NB4 (cell line): ENCODE results near the gene LIX1L.

Source experiments
- DNase-seq: peaks from one replicate; pipeline ENCODE4 v3.0.0; 2010; ENCODE audit warnings: low read depth
- H3K4me3 ChIP-seq: one replicate; pipeline ENCODE4 v1.5.1; 2011; ENCODE audit warnings: mild to moderate bottlenecking, low read depth, low read length, moderate library complexity
- MYC ChIP-seq: IDR thresholded peaks from 2 replicates; pipeline ENCODE4 v1.6.1; 2011; ENCODE audit warnings: low read depth, low read length
- POLR2A ChIP-seq: IDR thresholded peaks from 2 replicates; pipeline ENCODE4 v1.6.1; 2011; ENCODE audit warnings: mild to moderate bottlenecking; ENCODE audit not compliant: insufficient read length; ENCODE audit errors: extremely low read depth
- TF ChIP-seq, protein P1 (sequence below): IDR thresholded peaks from 2 replicates; pipeline ENCODE4 v1.6.1; 2011; ENCODE audit warnings: low read depth, low read length
- TF ChIP-seq, protein P2 (sequence below): IDR thresholded peaks from one replicate; pipeline ENCODE4 v1.5.1; 2012; ENCODE audit warnings: low read depth, low read length

The LIX1L gene

DNA sequence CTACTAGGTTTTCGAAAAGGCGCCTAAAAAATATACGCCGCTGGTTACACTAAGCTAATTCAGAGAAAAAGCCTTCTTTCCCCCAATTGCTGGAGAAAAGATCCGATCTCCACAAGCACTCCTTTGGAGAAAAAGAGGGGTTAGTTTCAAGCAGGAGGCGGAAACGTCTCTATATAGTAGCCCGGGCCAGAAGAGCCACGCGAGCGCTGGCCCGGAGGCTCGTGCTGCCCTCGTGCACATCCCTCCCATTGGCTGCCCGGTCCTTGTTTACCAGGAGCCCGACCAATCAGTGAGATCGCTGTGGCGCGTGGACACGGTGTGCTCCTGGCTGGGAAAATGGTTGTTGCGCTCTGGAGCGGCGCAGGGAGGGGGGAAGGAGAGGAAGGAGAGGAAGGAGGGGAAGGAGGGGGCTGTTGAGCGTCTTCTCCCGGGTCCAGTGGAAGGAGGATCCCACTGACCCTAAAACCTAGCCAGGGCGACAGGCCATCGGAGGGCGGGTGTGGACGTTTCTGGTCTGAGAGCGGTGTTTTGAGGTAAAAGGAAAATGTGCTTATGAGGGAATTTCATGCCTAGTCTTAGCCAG lies 38.7 kb upstream of the LIX1L start, which contains the start of gene TXNIP:
Gene TXNIP (minus strand): TSS at position 147 of the 583 bp plus-strand sequence. CDS start 313 bp downstream, outside the sequence.
- peak within 1 kb of the TSS; percentile 99 for H3K4me3 ChIP-seq
- DNase-seq, result peak; percentile 99

DNA sequence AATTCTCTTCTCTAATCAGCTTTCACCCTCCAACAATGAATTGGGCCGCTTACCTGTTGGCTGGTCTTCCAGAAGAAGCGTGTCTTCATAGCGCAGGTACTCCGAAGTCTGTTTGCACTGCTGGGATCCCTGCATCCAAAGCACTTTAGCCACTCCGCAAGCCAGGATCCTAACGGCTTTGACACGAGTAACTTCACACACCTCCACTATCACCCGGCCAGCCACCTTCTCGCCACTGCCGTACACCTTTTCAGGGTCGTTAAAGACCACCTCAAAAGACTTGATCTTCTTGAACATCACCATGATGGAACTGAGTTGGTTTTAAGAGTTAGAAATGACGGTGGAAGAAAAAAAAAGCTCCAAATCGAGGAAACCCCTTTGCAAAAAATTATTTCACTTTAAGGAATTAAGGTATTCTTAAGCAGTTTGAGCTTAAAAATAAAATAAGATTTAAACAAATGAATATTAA lies 38.2 kb upstream of the LIX1L start:
- DNase-seq, result no peak
- H3K4me3 ChIP-seq, result peak overlapping the region; percentile 99
- TF ChIP-seq MYC (no peak), POLR2A (no peak)
- TF ChIP-seq, protein P1, sequence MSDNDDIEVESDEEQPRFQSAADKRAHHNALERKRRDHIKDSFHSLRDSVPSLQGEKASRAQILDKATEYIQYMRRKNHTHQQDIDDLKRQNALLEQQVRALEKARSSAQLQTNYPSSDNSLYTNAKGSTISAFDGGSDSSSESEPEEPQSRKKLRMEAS, result no peak
- TF ChIP-seq, protein P2, sequence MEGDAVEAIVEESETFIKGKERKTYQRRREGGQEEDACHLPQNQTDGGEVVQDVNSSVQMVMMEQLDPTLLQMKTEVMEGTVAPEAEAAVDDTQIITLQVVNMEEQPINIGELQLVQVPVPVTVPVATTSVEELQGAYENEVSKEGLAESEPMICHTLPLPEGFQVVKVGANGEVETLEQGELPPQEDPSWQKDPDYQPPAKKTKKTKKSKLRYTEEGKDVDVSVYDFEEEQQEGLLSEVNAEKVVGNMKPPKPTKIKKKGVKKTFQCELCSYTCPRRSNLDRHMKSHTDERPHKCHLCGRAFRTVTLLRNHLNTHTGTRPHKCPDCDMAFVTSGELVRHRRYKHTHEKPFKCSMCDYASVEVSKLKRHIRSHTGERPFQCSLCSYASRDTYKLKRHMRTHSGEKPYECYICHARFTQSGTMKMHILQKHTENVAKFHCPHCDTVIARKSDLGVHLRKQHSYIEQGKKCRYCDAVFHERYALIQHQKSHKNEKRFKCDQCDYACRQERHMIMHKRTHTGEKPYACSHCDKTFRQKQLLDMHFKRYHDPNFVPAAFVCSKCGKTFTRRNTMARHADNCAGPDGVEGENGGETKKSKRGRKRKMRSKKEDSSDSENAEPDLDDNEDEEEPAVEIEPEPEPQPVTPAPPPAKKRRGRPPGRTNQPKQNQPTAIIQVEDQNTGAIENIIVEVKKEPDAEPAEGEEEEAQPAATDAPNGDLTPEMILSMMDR, result no peak

More for the DNA sequence above, 38.7 kb upstream of the LIX1L start, which contains the start of gene TXNIP:
- TF ChIP-seq, protein P1, result peak; percentile 99
- TF ChIP-seq, protein P2, result no peak
- TF ChIP-seq POLR2A (peak; percentile 95), MYC (peak; percentile 81)

DNA sequence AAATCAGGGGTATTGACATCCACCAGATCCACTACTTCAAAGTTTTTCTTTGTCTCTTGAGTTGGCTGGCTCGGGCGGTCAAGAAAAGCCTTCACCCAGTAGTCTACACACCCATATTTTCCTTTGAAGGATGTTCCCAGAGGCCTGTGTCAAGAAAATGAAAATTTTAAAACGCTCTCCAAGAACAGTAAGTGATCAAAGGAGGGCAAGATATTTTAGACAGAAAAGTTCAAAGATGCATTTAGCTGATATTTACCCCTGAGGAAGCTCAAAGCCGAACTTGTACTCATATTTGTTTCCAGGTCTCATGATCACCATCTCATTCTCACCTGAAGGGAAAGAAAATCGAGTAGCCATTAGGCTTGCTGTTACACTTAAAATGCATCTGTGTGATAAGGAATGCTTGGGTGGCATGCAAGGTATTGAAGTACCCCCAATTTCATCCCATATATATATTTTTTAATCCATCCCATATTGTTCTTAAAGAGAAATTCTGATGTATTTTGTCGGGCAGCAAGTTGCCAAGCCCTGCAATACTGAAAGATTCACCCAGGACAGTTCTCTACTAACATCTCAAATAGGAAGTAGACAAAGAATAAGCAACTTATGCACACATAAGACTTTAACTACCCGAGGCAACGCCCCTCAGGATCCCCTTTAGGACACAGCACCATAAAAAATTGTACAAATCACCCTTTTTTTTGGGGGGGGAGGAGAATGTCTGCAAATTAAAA lies 37.5 kb upstream of the LIX1L start:
- H3K4me3 ChIP-seq, result peak overlapping the region; percentile 99
- peak; percentile 34 for DNase-seq
- TF ChIP-seq, protein P2, result no peak
- TF ChIP-seq POLR2A (no peak), MYC (no peak)
- TF ChIP-seq, protein P1, result no peak

DNA sequence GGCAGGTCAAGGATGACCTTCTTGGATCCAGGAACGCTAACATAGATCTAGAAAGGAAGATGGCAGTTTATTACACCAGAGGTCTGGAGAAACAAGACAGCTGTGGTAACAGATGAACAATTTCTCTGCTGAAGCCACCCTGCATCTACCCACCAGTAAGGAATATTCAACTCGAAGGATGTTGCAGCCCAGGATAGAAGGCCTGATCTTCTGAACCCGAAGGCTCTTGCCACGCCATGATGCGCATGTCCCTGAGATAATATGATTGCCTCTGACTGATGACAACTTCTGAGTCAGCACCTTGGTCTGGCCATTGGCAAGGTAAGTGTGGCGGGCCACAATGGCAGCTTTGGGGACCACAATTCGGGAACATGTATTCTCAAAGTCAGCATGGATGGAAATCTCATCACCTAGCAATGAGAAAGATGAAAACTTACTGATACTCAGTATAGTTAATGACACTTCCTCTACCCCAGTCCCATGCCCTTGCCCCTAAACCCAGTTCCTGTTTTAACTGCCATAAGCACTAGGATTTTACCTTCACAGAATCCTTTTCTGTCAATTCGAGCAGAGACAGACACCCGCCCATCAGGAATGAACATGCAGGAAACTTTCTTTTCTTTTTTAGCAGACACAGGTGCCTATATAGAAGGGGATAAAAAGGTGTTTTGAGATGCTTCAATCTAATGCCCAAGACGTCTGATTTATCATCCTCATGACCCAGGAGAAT lies 36.7 kb upstream of the LIX1L start:
- peak; percentile 44 for DNase-seq
- TF ChIP-seq, protein P2, result no peak
- TF ChIP-seq, protein P1, result no peak
- no peak for TF ChIP-seq MYC
- no peak for TF ChIP-seq POLR2A

DNA sequence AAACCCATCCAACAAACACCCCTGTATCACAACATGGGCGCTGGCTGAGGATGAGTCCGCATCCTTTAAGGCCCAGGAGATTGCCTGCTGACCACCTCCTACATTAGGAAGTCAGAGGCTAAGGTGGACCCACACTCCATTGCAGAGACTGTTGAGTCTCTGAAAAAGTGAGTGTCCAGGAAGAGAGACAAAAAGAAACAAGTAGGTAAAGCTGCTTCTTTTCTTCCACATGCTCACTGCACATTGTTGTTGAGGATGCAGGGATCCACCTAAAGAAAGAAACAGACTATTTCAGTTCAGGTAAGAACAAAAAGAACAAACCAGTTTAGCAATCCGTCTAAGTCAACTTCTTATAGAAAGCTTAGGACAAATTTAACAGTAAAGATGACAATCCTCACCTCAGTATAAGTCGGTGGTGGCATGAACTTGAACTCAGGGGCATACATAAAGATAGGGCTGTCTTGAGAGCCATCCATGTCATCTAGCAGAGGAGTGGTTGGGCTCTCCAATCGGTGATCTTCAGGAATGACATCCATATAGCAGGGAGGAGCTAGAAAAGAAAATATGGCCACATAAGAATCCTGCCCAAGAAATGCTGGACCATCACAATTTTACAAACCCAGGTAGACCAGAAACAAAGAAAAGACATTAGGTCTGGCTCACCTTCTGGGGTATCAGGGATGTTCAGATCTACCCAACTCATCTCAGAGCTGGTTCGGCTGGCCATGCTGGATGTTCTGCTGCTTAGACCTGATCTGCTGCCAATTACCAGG lies 36.0 kb upstream of the LIX1L start:
- TF ChIP-seq POLR2A (no peak), MYC (no peak)
- TF ChIP-seq, protein P2, result no peak
- TF ChIP-seq, protein P1, result no peak
- H3K4me3 ChIP-seq, result peak overlapping the region; percentile 99
- DNase-seq, result no peak

More for the DNA sequence above, 36.7 kb upstream of the LIX1L start:
- H3K4me3 ChIP-seq, result peak overlapping the region; percentile 99
